ENCODE measurements around the gene HIPK4.
"Not testable (repeated sequence)": the region's sequence is repeated elsewhere in the genome, so short reads cannot be mapped to it uniquely, and the experiment has no call there.

HIPK4 gene

DNA sequence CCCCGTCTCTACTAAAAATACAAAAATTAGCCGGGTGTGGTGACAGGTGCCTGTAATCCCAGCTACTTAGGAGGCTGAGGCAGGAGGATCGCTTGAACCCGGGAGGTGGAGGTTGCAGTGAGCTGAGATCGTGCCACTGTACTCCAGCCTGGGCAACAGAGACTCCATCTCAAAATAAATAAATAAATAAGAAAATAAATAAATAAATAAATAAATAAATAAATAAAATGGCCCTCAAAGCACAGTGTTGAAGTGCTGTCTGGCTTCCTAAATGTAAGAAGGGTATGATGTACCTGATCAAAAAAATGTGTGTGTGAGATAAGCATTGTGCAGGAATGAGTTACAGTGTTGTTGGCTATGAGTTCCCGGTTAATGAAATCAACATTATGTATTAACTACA, 56.9 kb downstream of the HIPK4 start:
- DNase-seq = not testable (repeated sequence)

DNA sequence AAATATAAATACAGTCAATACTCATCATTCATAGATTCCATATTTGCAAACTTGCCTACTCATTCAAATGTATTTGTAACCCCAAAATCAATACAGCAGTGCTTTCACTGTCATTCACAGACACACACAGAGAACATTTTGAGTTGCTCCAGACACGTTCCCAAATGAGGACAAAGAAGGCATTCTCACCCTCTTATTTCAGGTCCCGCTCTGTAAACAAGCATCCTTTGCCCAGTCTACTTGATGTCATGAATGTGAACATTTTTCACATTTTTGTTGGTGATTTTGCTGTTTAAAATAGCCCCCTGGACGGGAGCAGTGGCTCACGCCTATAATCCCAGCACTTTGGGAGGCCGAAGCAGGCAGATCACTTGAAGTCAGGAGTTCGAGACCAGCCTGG, 57.3 kb downstream of the HIPK4 start:
- no peak for DNase-seq

DNA sequence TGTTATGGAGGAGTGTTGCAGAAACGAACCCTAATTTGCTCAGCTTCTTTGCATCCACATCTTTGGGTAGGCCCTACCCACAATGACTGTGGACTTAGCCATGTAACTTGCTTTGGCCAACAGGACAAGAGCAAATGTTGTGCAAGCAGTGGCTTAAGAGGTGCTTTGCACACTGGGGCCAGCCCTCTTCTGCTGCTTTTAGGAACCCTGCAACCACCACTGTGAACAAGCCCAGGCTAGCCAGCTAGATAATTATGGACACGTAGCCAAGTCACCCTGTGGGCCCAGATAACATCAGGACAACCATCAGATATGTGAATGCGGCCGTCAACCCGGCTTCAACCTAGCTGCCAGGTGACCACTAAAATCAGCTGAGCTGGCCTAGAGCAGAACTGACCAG, 58.9 kb downstream of the HIPK4 start:
- DNase-seq = no peak

Data from fibroblast of upper back skin (primary cell).